ENCODE data around the gene PIH1D1.

PIH1D1 gene

GRCh38 chr19:49398001-49398615 is 53.5 kb downstream of the PIH1D1 start:
- Histone ChIP-seq H3K4me3 (ENCODE audit: low read depth, low read length) (no peak overlapping the region), H3K9me3 (ENCODE audit: control insufficient read depth, insufficient read depth, low read depth, low read length) (no peaks in the 10 kb centered on the region), H3K4me1 (ENCODE audit: control insufficient read depth, insufficient read depth, low read length) (no peaks in the 10 kb centered on the region), H3K27ac (ENCODE audit: extremely low read depth, low read depth, low read length) (no peak overlapping the region), H3K36me3 (ENCODE audit: control insufficient read depth in 2 of 2, insufficient read depth in 1 of 2, low read length in 2 of 2) (no peaks in the 10 kb centered on the region)
- CTCF ChIA-PET, result no interaction called here
- POLR2A ChIA-PET, result interaction anchor here (1.4 kb wide), 1 partner anchor 44 kb away, joined by 3 read pairs; no protein-coding TSS in a partner anchor
- TF ChIP-seq ZNF335 (tag by site-specific recombination; conservative IDR thresholded peaks at IDR 0.05) (no peak), BCL6B (tag by site-specific recombination; IDR thresholded peaks at IDR 0.05) (no peak), HOXD13 (CRISPR knock-in tag; IDR thresholded peaks at IDR 0.05; ENCODE audit: borderline replicate concordance) (no peak), ZNF426 (tag by site-specific recombination; IDR thresholded peaks at IDR 0.05) (no peak), GFI1B (tag by site-specific recombination; IDR thresholded peaks at IDR 0.05) (no peak), ZNF280D (tag by site-specific recombination; IDR thresholded peaks at IDR 0.05) (no peak), ZNF549 (tag by site-specific recombination; IDR thresholded peaks at IDR 0.05) (no peak), PATZ1 (tag by site-specific recombination; IDR thresholded peaks at IDR 0.05) (no peak), ZNF48 (tag by site-specific recombination; IDR thresholded peaks at IDR 0.05) (no peak), ZNF658 (tag by site-specific recombination; IDR thresholded peaks at IDR 0.05) (no peak), ZNF843 (tag by site-specific recombination; IDR thresholded peaks at IDR 0.05) (no peak), SALL2 (tag by site-specific recombination; IDR thresholded peaks at IDR 0.05; ENCODE audit: borderline replicate concordance) (no peak)
- TF ChIP-seq, protein P1, sequence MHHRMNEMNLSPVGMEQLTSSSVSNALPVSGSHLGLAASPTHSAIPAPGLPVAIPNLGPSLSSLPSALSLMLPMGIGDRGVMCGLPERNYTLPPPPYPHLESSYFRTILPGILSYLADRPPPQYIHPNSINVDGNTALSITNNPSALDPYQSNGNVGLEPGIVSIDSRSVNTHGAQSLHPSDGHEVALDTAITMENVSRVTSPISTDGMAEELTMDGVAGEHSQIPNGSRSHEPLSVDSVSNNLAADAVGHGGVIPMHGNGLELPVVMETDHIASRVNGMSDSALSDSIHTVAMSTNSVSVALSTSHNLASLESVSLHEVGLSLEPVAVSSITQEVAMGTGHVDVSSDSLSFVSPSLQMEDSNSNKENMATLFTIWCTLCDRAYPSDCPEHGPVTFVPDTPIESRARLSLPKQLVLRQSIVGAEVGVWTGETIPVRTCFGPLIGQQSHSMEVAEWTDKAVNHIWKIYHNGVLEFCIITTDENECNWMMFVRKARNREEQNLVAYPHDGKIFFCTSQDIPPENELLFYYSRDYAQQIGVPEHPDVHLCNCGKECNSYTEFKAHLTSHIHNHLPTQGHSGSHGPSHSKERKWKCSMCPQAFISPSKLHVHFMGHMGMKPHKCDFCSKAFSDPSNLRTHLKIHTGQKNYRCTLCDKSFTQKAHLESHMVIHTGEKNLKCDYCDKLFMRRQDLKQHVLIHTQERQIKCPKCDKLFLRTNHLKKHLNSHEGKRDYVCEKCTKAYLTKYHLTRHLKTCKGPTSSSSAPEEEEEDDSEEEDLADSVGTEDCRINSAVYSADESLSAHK (tag by site-specific recombination; IDR thresholded peaks at IDR 0.05), result no peak

GRCh38 chr19:49396738-49397505 is 54.7 kb downstream of the PIH1D1 start:
- H3K9me3 ChIP-seq (ENCODE audit: control insufficient read depth, insufficient read depth, low read depth, low read length), result no peaks in the 10 kb centered on the region
- no peak overlapping the region for H3K27ac ChIP-seq (ENCODE audit: extremely low read depth, low read depth, low read length)
- ChIA-PET CTCF (no interaction called here), POLR2A (interaction anchor here (0.6 to 1.4 kb wide), 2 partner anchors 46 to 221 kb away, joined by 3 to 5 read pairs; no protein-coding TSS in a partner anchor)
- H3K36me3 ChIP-seq (ENCODE audit: control insufficient read depth in 2 of 2, insufficient read depth in 1 of 2, low read length in 2 of 2), result no peaks in the 10 kb centered on the region
- H3K4me3 ChIP-seq (ENCODE audit: low read depth, low read length), result no peak overlapping the region
- TF ChIP-seq, protein P2, sequence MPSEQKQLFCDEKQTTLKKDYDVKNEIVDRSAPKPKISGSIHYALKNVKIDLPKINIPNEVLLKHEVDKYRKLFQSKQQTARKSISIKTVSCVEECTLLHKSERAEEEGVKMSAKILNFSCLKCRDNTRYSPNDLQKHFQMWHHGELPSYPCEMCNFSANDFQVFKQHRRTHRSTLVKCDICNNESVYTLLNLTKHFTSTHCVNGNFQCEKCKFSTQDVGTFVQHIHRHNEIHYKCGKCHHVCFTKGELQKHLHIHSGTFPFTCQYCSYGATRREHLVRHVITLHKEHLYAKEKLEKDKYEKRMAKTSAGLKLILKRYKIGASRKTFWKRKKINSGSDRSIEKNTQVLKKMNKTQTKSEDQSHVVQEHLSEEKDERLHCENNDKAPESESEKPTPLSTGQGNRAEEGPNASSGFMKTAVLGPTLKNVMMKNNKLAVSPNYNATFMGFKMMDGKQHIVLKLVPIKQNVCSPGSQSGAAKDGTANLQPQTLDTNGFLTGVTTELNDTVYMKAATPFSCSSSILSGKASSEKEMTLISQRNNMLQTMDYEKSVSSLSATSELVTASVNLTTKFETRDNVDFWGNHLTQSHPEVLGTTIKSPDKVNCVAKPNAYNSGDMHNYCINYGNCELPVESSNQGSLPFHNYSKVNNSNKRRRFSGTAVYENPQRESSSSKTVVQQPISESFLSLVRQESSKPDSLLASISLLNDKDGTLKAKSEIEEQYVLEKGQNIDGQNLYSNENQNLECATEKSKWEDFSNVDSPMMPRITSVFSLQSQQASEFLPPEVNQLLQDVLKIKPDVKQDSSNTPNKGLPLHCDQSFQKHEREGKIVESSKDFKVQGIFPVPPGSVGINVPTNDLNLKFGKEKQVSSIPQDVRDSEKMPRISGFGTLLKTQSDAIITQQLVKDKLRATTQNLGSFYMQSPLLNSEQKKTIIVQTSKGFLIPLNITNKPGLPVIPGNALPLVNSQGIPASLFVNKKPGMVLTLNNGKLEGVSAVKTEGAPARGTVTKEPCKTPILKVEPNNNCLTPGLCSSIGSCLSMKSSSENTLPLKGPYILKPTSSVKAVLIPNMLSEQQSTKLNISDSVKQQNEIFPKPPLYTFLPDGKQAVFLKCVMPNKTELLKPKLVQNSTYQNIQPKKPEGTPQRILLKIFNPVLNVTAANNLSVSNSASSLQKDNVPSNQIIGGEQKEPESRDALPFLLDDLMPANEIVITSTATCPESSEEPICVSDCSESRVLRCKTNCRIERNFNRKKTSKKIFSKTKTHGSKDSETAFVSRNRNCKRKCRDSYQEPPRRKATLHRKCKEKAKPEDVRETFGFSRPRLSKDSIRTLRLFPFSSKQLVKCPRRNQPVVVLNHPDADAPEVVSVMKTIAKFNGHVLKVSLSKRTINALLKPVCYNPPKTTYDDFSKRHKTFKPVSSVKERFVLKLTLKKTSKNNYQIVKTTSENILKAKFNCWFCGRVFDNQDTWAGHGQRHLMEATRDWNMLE (tag by site-specific recombination; conservative IDR thresholded peaks at IDR 0.05; ENCODE audit: low read depth), result no peak
- peak; percentile 92 for TF ChIP-seq ZNF121 (tag by site-specific recombination; IDR thresholded peaks at IDR 0.05)
- H3K4me1 ChIP-seq (ENCODE audit: control insufficient read depth, insufficient read depth, low read length), result no peaks in the 10 kb centered on the region
